HFFc6 (cell line): ENCODE measurements around the gene NAA11. TPM values are rescaled to one million over a fixed set of nuclear protein-coding genes. Genes with fewer than 3 reads are reported as not detected.

Experiments used
- DNase-seq: peaks from one replicate; pipeline ENCODE4 v3.0.0-alpha.2; 2018
- H3K27ac Mint-ChIP-seq: 2 replicates; pipeline ENCODE4 v1.8.0; 2020; ENCODE audit warnings: mild to moderate bottlenecking, mixed read lengths
- H3K27me3 Mint-ChIP-seq: 2 replicates; pipeline ENCODE4 v1.8.0; 2021; ENCODE audit warnings: mild to moderate bottlenecking, moderate library complexity, mixed read lengths; ENCODE audit not compliant: insufficient read depth
- H3K36me3 Mint-ChIP-seq: 2 replicates; pipeline ENCODE4 v1.8.0; 2021; ENCODE audit warnings: low read depth, mixed read lengths
- H3K4me1 Mint-ChIP-seq: 2 replicates; pipeline ENCODE4 v1.8.0; 2020; ENCODE audit warnings: low read depth, mixed read lengths
- H3K4me3 Mint-ChIP-seq: 2 replicates; pipeline ENCODE4 v1.8.0; 2020; ENCODE audit warnings: mild to moderate bottlenecking, moderate library complexity, mixed read lengths
- H3K9me3 Mint-ChIP-seq: 2 replicates; pipeline ENCODE4 v1.8.0; 2020; ENCODE audit warnings: mild to moderate bottlenecking, mixed read lengths
- total RNA-seq, 6 experiments: library from RNA; stranded (reverse); fragmentation: NEBNext Ultra II Directional; extraction: Animal tissue kit (Norgen Biotek cat#: 25700); gene quantifications; 2 replicates in 1 of 6; 3 replicates in 5 of 6; pipeline ENCODE4 v1.2.3, GENCODE V29; 2021
- TF ChIP-seq, protein P1 (sequence below): fragments of 200-600 bp; sonication (generic); IDR thresholded peaks from 2 replicates; pipeline ENCODE4 v1.5.0; 2021; ENCODE audit warnings: antibody characterized with exemption, mild to moderate bottlenecking

Gene NAA11
- total RNA-seq, 6 experiments from 2014 or later, result not detected

DNA sequence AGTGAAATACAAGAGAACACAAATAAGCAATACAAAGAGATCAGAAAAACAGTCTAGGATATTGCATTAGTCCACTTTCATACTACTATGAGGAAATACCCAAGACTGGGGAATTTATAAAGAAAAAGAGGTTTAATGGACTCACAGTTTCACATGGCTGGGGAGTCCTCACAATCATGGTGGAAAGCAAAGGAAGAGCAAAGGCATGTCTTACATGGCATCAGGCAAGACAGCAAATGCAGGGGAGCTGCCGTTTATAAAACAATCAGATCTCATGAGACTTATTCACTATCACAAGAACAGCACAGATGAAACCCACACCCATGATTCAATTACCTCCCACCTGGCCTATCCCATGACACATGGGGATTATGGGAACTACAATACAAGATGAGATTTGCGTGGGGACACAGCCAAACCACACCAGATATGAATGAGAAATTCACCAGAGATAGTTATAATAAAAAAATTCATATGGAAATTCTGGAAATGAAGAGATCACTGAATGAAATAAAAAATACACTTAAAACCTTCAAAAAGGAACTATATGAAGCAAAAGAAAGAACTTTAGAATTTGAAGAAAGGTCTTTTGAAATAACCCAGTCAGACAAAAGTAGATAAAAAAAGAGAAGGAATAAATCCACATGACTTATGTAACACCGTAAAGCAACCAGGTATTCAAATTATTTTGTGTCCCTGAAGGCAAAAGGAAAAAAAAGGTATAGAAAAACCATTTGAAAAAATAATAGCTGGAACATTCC is 16.2 kb upstream of the NAA11 start:
- peaks cover 5% of the 10 kb centered on the region; the same call in 1 of the 2 replicates for H3K36me3 Mint-ChIP-seq
- H3K9me3 Mint-ChIP-seq, result peaks cover 49% of the 10 kb centered on the region
- no peak for DNase-seq
- H3K27me3 Mint-ChIP-seq, result no peaks in the 10 kb centered on the region; the same call in none of the 2 replicates
- no peaks in the 10 kb centered on the region for H3K4me1 Mint-ChIP-seq
- H3K4me3 Mint-ChIP-seq, result no peak overlapping the region
- H3K27ac Mint-ChIP-seq, result no peak overlapping the region
- TF ChIP-seq, protein P1, sequence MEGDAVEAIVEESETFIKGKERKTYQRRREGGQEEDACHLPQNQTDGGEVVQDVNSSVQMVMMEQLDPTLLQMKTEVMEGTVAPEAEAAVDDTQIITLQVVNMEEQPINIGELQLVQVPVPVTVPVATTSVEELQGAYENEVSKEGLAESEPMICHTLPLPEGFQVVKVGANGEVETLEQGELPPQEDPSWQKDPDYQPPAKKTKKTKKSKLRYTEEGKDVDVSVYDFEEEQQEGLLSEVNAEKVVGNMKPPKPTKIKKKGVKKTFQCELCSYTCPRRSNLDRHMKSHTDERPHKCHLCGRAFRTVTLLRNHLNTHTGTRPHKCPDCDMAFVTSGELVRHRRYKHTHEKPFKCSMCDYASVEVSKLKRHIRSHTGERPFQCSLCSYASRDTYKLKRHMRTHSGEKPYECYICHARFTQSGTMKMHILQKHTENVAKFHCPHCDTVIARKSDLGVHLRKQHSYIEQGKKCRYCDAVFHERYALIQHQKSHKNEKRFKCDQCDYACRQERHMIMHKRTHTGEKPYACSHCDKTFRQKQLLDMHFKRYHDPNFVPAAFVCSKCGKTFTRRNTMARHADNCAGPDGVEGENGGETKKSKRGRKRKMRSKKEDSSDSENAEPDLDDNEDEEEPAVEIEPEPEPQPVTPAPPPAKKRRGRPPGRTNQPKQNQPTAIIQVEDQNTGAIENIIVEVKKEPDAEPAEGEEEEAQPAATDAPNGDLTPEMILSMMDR, result no peak

DNA sequence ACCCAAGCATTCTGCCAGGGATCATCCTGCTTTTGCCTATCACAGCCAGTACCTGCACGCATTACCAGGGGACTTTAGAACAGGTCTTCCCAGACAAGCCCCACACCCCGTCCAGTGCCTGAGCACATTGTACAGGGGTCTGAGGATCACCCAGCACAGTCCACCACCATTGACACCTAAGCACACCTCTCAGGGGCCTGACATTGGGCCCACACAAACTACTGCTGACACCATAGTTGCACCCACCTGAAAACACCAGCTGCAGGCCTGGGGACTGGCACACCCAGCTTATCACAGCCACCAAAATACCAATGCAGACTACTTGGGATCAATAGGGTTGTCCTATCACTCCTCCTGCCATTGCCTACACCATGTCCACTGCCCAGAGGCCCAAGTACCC is 14.7 kb upstream of the NAA11 start:
- peaks cover 5% of the 10 kb centered on the region; the same call in 1 of the 2 replicates for H3K36me3 Mint-ChIP-seq
- peaks cover 43% of the 10 kb centered on the region for H3K9me3 Mint-ChIP-seq
- no peak overlapping the region for H3K27ac Mint-ChIP-seq
- H3K4me3 Mint-ChIP-seq, result no peak overlapping the region
- H3K4me1 Mint-ChIP-seq, result no peaks in the 10 kb centered on the region
- no peaks in the 10 kb centered on the region; the same call in none of the 2 replicates for H3K27me3 Mint-ChIP-seq
- DNase-seq, result no peak
- TF ChIP-seq, protein P1, result no peak

DNA sequence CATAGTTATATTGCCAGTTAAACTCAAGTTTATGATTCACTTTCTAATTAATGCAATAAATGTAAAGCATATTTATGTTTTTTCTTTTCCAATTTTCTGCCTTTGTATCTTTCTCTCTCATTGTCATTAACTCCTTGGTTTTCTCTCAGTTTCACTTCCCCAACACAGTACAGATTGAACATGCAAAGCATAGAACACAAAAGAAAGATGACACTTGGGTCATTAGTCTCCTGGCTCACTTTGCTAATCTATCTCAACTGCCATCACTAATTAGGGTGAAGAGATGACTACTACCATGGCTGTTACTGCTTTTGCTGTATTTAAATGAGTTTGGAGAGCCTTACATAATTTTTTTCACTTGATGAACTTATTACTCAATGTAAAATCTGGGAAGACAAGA is 12.3 kb upstream of the NAA11 start:
- DNase-seq, result no peak
- Mint-ChIP-seq H3K9me3 (peaks cover 28% of the 10 kb centered on the region), H3K27ac (no peak overlapping the region), H3K4me1 (no peaks in the 10 kb centered on the region), H3K36me3 (peaks cover 5% of the 10 kb centered on the region; the same call in 1 of the 2 replicates), H3K4me3 (no peak overlapping the region), H3K27me3 (no peaks in the 10 kb centered on the region; the same call in none of the 2 replicates)
- TF ChIP-seq, protein P1, result no peak

DNA sequence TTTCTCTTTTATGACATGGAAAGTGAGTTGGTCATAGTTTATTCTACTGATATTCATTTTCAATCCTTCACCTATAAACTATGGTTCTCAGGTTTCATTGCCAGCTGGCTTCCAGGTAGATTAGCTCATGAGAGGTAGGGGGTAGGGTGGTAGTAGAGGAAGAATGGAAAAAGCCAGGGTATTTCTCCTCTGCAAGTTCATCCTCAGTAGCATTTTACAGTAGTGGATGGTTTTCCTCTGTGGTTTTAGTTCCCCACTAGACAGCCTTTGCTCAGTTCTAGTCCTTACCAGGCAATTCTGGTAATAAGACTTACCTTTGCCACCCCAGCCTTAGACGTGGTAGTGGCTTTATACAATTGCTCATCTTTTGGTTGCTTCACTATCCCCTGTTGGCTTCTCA is 8.9 kb upstream of the NAA11 start:
- DNase-seq, result no peak
- H3K4me1 Mint-ChIP-seq, result no peaks in the 10 kb centered on the region
- no peaks in the 10 kb centered on the region for H3K36me3 Mint-ChIP-seq
- H3K4me3 Mint-ChIP-seq, result no peak overlapping the region
- peaks cover 19% of the 10 kb centered on the region for H3K9me3 Mint-ChIP-seq
- TF ChIP-seq, protein P1, result no peak
- no peaks in the 10 kb centered on the region; the same call in none of the 2 replicates for H3K27me3 Mint-ChIP-seq
- no peak overlapping the region for H3K27ac Mint-ChIP-seq

DNA sequence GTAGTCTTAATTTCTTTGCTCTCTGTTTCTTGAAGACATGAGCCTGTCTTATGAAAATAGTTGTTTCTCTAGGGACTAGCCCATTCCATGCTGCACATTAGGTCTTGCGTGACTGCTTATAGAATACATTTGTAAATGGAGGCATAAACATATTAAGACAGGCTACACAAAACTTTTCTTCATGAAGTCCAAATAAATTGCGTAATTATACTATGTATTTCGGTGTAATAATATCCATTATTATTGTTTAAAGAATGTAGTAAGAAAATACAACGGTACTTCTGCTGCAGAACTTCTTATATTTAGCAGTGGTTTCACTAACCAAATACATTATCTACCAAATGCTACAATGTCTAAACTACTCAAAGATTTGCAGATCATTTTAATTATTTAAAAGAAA is 8.5 kb upstream of the NAA11 start:
- Mint-ChIP-seq H3K9me3 (peaks cover 19% of the 10 kb centered on the region), H3K36me3 (no peaks in the 10 kb centered on the region), H3K27ac (no peak overlapping the region), H3K27me3 (no peaks in the 10 kb centered on the region; the same call in none of the 2 replicates), H3K4me3 (no peak overlapping the region), H3K4me1 (no peaks in the 10 kb centered on the region)
- no peak for DNase-seq
- TF ChIP-seq, protein P1, result no peak
